ENCODE results near the gene RANBP17. TPM values are rescaled to one million over a fixed set of nuclear protein-coding genes. Genes with fewer than 3 reads are reported as not detected.

Gene RANBP17
- total RNA-seq, 2 experiments from 2014 or later = not detected

Other genes with a start within 250 kb of the RANBP17 start
- gene GABRP, start 78.3 kb upstream of the RANBP17 start, total RNA-seq = not detected

Data from activated CD4-positive, alpha-beta T cell treated with anti-CD3 and anti-CD28 coated beads for 36 hours (primary cell).